T-cell (primary cell): Measurements from ENCODE around the gene NEK10. TPM values are rescaled to one million over a fixed set of nuclear protein-coding genes. Genes with fewer than 3 reads are reported as not detected.

ENCODE experiments used
- ATAC-seq, 4 experiments: fragments of 200-7000 bp in 3 of 4; fragments of 150-1000 bp in 1 of 4; cut with Tn5 transposase; replicated peaks in 1 of 4; 1 replicate in 3 of 4; 2 replicates in 1 of 4; pipeline ENCODE4 v1.10.0; 2021; ENCODE audit warnings: moderate library complexity in 3 of 4, mild to moderate bottlenecking in 2 of 4, moderate number of reproducible peaks in 1 of 4
- CTCF ChIA-PET, 2 donors: fragments of 300-600 bp; sonication (Branson Sonifier 250); formaldehyde crosslinking; loops; one replicate each; lab custom pipeline; 2022; ENCODE audit warnings: antibody characterized with exemption in 2 of 2; lab: Charles Lee
- POLR2A ChIA-PET, 2 donors: fragments of 300-600 bp; sonication (Branson Sonifier 250); formaldehyde crosslinking; loops; one replicate each; lab custom pipeline; 2022; ENCODE audit warnings: antibody characterized with exemption in 2 of 2; lab: Charles Lee
- DNase-seq, 35 experiments: peaks; one replicate each; pipeline versions ENCODE4 v3.0.0 to v3.0.0-alpha.2; 2013 to 2023
- H3K27ac ChIP-seq: one replicate; pipeline ENCODE4 v1.5.1; 2013; ENCODE audit warnings: low read length
- H3K27me3 ChIP-seq, 2 experiments: replicated peaks in 1 of 2; 1 replicate in 1 of 2; 2 replicates in 1 of 2; pipeline versions ENCODE4 v1.6.1 to v1.7.0; 2013; ENCODE audit warnings: low read length in 1 of 2, mixed read lengths in 1 of 2; ENCODE audit not compliant: control insufficient read depth in 2 of 2, insufficient read depth in 2 of 2; ENCODE audit errors: extremely low read depth in 1 of 2
- H3K36me3 ChIP-seq, 2 donors: 1 replicate in 1 of 2; 2 replicates in 1 of 2; pipeline versions ENCODE4 v1.6.1 to v1.7.0; 2013; ENCODE audit warnings: low read length in 1 of 2; ENCODE audit not compliant: control insufficient read depth in 2 of 2, insufficient read depth in 1 of 2; ENCODE audit errors: extremely low read depth in 1 of 2
- H3K4me1 ChIP-seq, 2 experiments: 1 replicate in 1 of 2; 2 replicates in 1 of 2; pipeline versions ENCODE4 v1.6.1 to v1.7.0; 2013; ENCODE audit warnings: low read length in 2 of 2, mixed read lengths in 1 of 2; ENCODE audit not compliant: insufficient read depth in 2 of 2, control insufficient read depth in 1 of 2; ENCODE audit errors: extremely low read depth in 1 of 2
- H3K4me3 ChIP-seq, 2 donors: 1 replicate in 1 of 2; 2 replicates in 1 of 2; pipeline versions ENCODE4 v1.5.1 to v1.7.0; 2013; ENCODE audit warnings: mild to moderate bottlenecking in 2 of 2, low read length in 1 of 2, moderate library complexity in 1 of 2; ENCODE audit not compliant: control insufficient read depth in 1 of 2; ENCODE audit errors: extremely low read depth in 1 of 2
- H3K9me3 ChIP-seq: 2 replicates; pipeline ENCODE4 v1.7.0; 2013
- H3K27ac Mint-ChIP-seq, 2 donors: one replicate each; pipeline ENCODE4 v1.8.0; 2020 to 2021; ENCODE audit warnings: mild to moderate bottlenecking in 2 of 2, mixed read lengths in 2 of 2
- H3K27me3 Mint-ChIP-seq, 2 donors: one replicate each; pipeline ENCODE4 v1.8.0; 2021 to 2022; ENCODE audit warnings: mixed read lengths in 2 of 2
- H3K36me3 Mint-ChIP-seq: one replicate; pipeline ENCODE4 v1.8.0; 2021; ENCODE audit warnings: mixed read lengths
- H3K4me1 Mint-ChIP-seq, 3 donors: one replicate each; pipeline ENCODE4 v1.8.0; 2020 to 2022; ENCODE audit warnings: mixed read lengths in 3 of 3, mild to moderate bottlenecking in 1 of 3
- H3K4me3 Mint-ChIP-seq, 3 donors: one replicate each; pipeline ENCODE4 v1.8.0; 2020 to 2022; ENCODE audit warnings: mild to moderate bottlenecking in 3 of 3, mixed read lengths in 3 of 3, moderate library complexity in 3 of 3
- H3K9me3 Mint-ChIP-seq, 3 donors: one replicate each; pipeline ENCODE4 v1.8.0; 2020 to 2022; ENCODE audit warnings: mixed read lengths in 3 of 3
- WGBS: methylation state at CpG from one replicate; pipeline ENCODE4 v1.1.5; 2013; ENCODE audit warnings: missing lambda C conversion rate; ENCODE audit not compliant: insufficient coverage; 5-methylcytosine and 5-hydroxymethylcytosine counted together
- total RNA-seq, 35 experiments: library from RNA in 6 of 35; stranded (reverse) in 6 of 35; fragments of 120-200 nt in 1 of 35; gene quantifications; one replicate each; pipeline versions ENCODE4 v1.2.1 to v1.2.4 and lab custom pipeline; 2013 to 2026

Gene NEK10
- total RNA-seq, 5 donors from 2014 or later (not counting 1 experiment from before 2014, with no cell fraction given) = 0.73 to 2.2 (median 1.2) TPM

DNA sequence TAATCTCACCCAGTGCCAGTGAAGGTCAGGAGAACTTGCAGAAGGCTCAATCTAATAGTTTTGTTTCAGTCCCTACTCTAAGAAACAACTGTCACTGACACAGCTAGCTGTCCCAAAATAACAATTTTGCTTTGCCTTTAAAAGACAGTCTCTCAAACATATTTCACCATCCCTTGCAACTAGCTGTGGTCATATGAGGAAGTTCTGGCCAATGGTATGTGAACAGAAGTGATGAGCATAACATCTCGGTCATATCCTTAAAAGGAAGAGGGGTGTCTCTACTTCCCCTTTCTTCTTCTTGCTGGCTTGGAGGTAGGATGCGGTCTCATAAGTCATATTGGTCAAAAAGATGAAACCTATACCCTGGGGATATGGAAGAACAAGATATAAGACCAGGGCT, 198.1 kb downstream of the NEK10 start:
- WGBS = no CpG with 5 or more reads among the region's 2 CpGs
- no peaks in the 10 kb centered on the region for H3K36me3 Mint-ChIP-seq
- Histone ChIP-seq H3K27me3 (peaks cover 0 to 3% of the 10 kb centered on the region in 2 experiments), H3K36me3 (no peaks in the 10 kb centered on the region), H3K27ac (no peak overlapping the region), H3K4me3 (no peak overlapping the region), H3K4me1 (no peaks in the 10 kb centered on the region), H3K9me3 (no peaks in the 10 kb centered on the region)
- H3K9me3 Mint-ChIP-seq = no peaks in the 10 kb centered on the region
- no peak overlapping the region for H3K27ac Mint-ChIP-seq
- no peak for DNase-seq
- H3K4me3 Mint-ChIP-seq = no peak overlapping the region
- ATAC-seq = no peak
- H3K27me3 Mint-ChIP-seq = no peaks in the 10 kb centered on the region
- ChIA-PET POLR2A (no interaction called here), CTCF (no interaction called here)
- H3K4me1 Mint-ChIP-seq = no peaks in the 10 kb centered on the region

DNA sequence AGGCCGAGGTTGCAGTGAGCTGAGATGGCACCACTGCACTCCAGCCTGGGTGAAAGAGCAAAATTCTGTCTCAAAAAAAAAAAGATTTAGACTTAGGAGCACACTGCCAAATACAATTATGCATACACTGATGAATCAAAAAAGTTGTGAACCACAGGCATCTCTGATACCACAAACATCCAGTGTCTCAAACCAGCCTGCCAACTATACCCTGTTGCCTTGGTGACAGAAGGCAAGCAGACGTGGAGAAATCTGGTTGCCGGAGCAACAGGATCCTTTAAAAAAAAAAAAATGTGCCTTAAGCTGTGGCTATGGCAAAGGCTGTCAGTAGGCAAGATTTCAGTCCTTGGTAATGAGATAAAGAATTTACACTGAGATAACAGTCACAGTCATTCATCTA, 202.3 kb downstream of the NEK10 start:
- ChIA-PET CTCF (no interaction called here), POLR2A (no interaction called here)
- H3K9me3 Mint-ChIP-seq = no peaks in the 10 kb centered on the region
- DNase-seq = no peak
- Histone ChIP-seq H3K36me3 (no peaks in the 10 kb centered on the region), H3K27ac (no peak overlapping the region), H3K4me1 (no peaks in the 10 kb centered on the region), H3K27me3 (peaks cover 0 to 3% of the 10 kb centered on the region in 2 experiments), H3K9me3 (no peaks in the 10 kb centered on the region), H3K4me3 (no peak overlapping the region)
- H3K27me3 Mint-ChIP-seq = peaks cover 0 to 3% of the 10 kb centered on the region in 2 donors
- ATAC-seq = no peak
- H3K36me3 Mint-ChIP-seq = no peaks in the 10 kb centered on the region
- WGBS = 100% methylated on average over 1 of the region's 3 CpGs
- no peaks in the 10 kb centered on the region for H3K4me1 Mint-ChIP-seq
- H3K27ac Mint-ChIP-seq = no peak overlapping the region
- H3K4me3 Mint-ChIP-seq = no peak overlapping the region

DNA sequence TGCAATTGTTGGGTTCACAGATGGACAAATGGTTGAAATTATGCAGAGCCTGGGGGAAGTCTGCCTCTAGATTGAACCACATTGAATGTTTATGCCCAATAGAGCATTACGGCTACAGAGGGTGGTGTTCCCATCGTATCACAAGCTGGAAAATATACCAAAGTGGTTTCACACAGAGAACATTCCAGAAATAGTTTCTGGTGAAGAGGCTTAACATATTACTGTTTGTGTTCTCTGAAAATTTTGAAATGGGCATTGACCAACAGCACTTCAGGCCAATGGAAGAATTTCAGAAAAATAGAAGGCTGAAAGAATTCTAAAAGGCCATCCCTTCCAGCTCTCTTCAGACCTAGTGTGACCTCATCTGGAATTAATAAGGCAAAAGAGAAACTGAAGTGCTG, 203.9 kb downstream of the NEK10 start:
- Histone ChIP-seq H3K4me3 (no peak overlapping the region), H3K27me3 (peaks cover 0 to 3% of the 10 kb centered on the region in 2 experiments), H3K36me3 (no peaks in the 10 kb centered on the region), H3K4me1 (no peaks in the 10 kb centered on the region), H3K27ac (no peak overlapping the region), H3K9me3 (no peaks in the 10 kb centered on the region)
- ChIA-PET CTCF (no interaction called here), POLR2A (no interaction called here)
- Mint-ChIP-seq H3K27me3 (peaks cover 0 to 3% of the 10 kb centered on the region in 2 donors), H3K4me3 (no peak overlapping the region), H3K9me3 (no peaks in the 10 kb centered on the region), H3K36me3 (no peaks in the 10 kb centered on the region), H3K27ac (no peak overlapping the region), H3K4me1 (no peaks in the 10 kb centered on the region)
- DNase-seq (no peak), ATAC-seq (no peak)
- 75% methylated on average over 2 of the region's 2 CpGs for WGBS

DNA sequence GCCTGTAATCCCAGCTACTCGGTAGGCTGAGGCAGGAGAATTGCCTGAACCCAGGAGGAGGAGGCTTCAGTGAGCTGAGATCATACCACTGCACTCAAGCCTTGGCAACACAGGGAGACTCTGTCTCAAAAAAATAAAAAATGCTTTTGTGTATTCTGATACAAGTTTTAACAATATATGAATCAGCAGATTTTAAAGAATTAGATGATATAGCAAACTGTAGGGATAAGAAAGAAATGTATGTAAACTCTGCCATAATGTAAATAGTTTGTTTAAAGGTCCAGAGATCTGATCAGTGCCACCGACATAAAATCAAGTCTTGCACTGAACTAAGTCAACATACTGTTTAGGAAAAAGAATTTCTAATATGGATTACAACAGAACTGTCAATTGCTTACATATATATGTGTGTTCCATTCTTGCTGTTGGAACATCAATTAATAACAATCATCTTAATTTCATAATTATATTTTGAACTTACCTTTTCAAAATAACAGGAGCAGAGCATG, 208.3 kb downstream of the NEK10 start:
- H3K4me3 ChIP-seq = no peak overlapping the region
- H3K27me3 ChIP-seq = no peaks in the 10 kb centered on the region
- no peak overlapping the region for H3K27ac Mint-ChIP-seq
- H3K4me1 ChIP-seq = no peaks in the 10 kb centered on the region
- H3K27ac ChIP-seq = no peak overlapping the region
- H3K36me3 Mint-ChIP-seq = no peaks in the 10 kb centered on the region
- no CpG with 5 or more reads among the region's 2 CpGs for WGBS
- ChIA-PET CTCF (no interaction called here), POLR2A (no interaction called here)
- H3K9me3 Mint-ChIP-seq = no peaks in the 10 kb centered on the region
- no peaks in the 10 kb centered on the region for H3K36me3 ChIP-seq
- H3K4me3 Mint-ChIP-seq = no peak overlapping the region
- DNase-seq = no peak
- H3K9me3 ChIP-seq = no peaks in the 10 kb centered on the region
- peaks cover 0 to 3% of the 10 kb centered on the region in 2 donors for H3K27me3 Mint-ChIP-seq
- H3K4me1 Mint-ChIP-seq = no peaks in the 10 kb centered on the region
- no peak for ATAC-seq

DNA sequence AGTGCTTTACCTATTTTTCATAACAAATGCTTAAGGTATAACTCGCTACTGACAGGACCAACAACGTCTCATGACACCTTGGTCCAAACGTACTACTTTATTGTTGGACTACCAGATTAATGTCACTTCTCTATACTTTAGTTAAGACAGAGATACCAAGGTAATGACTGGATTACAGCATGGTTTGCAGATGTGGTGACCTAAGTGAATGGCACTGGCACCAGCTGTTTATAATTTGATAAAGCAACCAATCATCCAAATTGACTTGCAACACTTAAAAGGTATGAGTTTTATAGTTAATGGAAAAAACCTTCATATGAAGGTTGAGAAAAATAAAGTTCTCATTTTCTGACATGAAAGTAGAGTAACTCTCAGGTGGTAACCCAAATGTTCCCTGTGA, 209.0 kb downstream of the NEK10 start:
- DNase-seq (no peak), ATAC-seq (no peak)
- CTCF ChIA-PET = no interaction called here
- Mint-ChIP-seq H3K27ac (no peak overlapping the region), H3K4me3 (no peak overlapping the region), H3K9me3 (no peaks in the 10 kb centered on the region), H3K27me3 (peaks cover 0 to 3% of the 10 kb centered on the region in 2 donors), H3K36me3 (no peaks in the 10 kb centered on the region), H3K4me1 (no peaks in the 10 kb centered on the region)
- WGBS = no CpG with 5 or more reads among the region's 3 CpGs
- H3K27me3 ChIP-seq = no peaks in the 10 kb centered on the region
- H3K4me3 ChIP-seq = no peak overlapping the region
- no peak overlapping the region for H3K27ac ChIP-seq
- no peaks in the 10 kb centered on the region for H3K4me1 ChIP-seq
- no peaks in the 10 kb centered on the region for H3K36me3 ChIP-seq
- H3K9me3 ChIP-seq = no peaks in the 10 kb centered on the region
- POLR2A ChIA-PET = no interaction called here

DNA sequence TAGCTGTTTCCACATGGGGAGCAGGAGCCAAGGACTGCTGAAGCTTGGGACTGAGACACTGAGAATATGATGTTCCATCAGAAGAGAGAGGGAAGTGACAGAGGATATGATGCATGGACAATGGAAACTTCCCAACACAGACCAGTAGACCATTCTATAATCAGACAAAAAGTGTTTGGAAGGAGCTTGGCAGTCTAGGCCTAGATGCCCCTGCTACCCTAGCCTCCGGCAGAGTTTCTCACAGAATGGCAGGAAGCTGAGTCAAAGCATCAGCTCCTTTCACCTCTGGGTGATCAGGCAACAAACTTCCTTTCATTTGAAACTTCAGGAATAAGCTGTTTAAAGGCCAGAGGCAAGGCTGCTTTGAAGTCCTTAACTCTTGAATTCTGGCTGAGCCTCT, 222.0 kb downstream of the NEK10 start:
- ATAC-seq (no peak), DNase-seq (no peak)
- H3K27ac ChIP-seq = no peak overlapping the region
- H3K4me3 Mint-ChIP-seq = no peak overlapping the region
- H3K4me1 Mint-ChIP-seq = no peaks in the 10 kb centered on the region
- H3K27me3 ChIP-seq = peaks cover 0 to 4% of the 10 kb centered on the region in 2 experiments
- CTCF ChIA-PET = no interaction called here
- H3K27ac Mint-ChIP-seq = no peak overlapping the region
- H3K9me3 ChIP-seq = no peaks in the 10 kb centered on the region
- 88% methylated on average over 1 of the region's 1 CpG for WGBS
- no peaks in the 10 kb centered on the region for H3K4me1 ChIP-seq
- no peaks in the 10 kb centered on the region for H3K36me3 ChIP-seq
- H3K9me3 Mint-ChIP-seq = peaks cover 0 to 3% (median 0%) of the 10 kb centered on the region in 3 donors
- no peaks in the 10 kb centered on the region for H3K36me3 Mint-ChIP-seq
- H3K4me3 ChIP-seq = no peak overlapping the region
- POLR2A ChIA-PET = no interaction called here
- peaks cover 9 to 11% of the 10 kb centered on the region in 2 donors for H3K27me3 Mint-ChIP-seq

DNA sequence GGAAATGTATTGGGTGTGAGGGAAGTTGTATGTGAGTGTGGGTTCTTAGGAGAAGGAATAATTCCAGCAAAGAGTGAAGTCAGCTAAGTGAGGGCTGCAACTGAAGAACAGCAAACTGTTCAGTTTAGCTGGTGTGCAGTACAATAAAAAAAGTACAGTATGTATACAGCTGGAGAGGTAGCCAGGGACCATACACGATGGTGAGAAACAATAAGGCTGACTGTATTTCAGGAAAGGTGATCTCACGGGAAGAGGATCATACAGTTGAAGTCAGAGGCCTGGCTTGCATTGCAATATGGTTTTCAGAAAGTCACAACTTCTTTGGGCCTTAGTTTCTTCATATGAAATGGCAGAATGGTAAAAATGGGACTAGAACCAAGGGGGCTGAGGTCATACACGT, 222.4 kb downstream of the NEK10 start:
- no peak overlapping the region for H3K4me3 Mint-ChIP-seq
- H3K4me1 Mint-ChIP-seq = no peaks in the 10 kb centered on the region
- no peak overlapping the region for H3K27ac Mint-ChIP-seq
- peaks cover 7 to 10% of the 10 kb centered on the region in 2 donors for H3K27me3 Mint-ChIP-seq
- ATAC-seq (no peak), DNase-seq (no peak)
- POLR2A ChIA-PET = no interaction called here
- Histone ChIP-seq H3K9me3 (no peaks in the 10 kb centered on the region), H3K4me3 (no peak overlapping the region), H3K36me3 (no peaks in the 10 kb centered on the region), H3K4me1 (no peaks in the 10 kb centered on the region), H3K27ac (no peak overlapping the region), H3K27me3 (peaks cover 0 to 4% of the 10 kb centered on the region in 2 experiments)
- H3K9me3 Mint-ChIP-seq = peaks cover 0 to 5% (median 2%) of the 10 kb centered on the region in 3 donors
- H3K36me3 Mint-ChIP-seq = no peaks in the 10 kb centered on the region
- 62% methylated on average over 3 of the region's 3 CpGs for WGBS
- CTCF ChIA-PET = interaction anchor here in 1 of 2 donors (1.2 to 1.4 kb wide), 2 partner anchors 9 to 12 kb away, joined by 3 to 5 read pairs; no protein-coding TSS in a partner anchor
